Naive thymus-derived CD4-positive, alpha-beta T cell (primary cell): Measurements from ENCODE around the gene NDUFB8. TPM values are rescaled to one million over a fixed set of nuclear protein-coding genes. Genes with fewer than 3 reads are reported as not detected.

Experiments
- ATAC-seq: fragments of 150-1000 bp; cut with Tn5 transposase; 2 replicates; pipeline ENCODE4 v1.10.0; 2021; ENCODE audit warnings: mild to moderate bottlenecking, moderate library complexity
- CTCF ChIA-PET: fragments of 350-600 bp; sonication (Branson Sonifier 250); formaldehyde crosslinking; loops from one replicate; lab custom pipeline; 2021; ENCODE audit warnings: antibody characterized with exemption; lab: Charles Lee
- POLR2A ChIA-PET: fragments of 350-600 bp; sonication (Branson Sonifier 250); formaldehyde crosslinking; loops from one replicate; lab custom pipeline; 2021; ENCODE audit warnings: antibody characterized with exemption, inconsistent platforms; lab: Charles Lee
- DNase-seq, 9 donors: peaks; one replicate each; pipeline versions ENCODE4 v3.0.0 to v3.0.0-alpha.2; 2020 to 2022; ENCODE audit warnings: mixed read lengths in 1 of 9
- H3K27ac ChIP-seq: one replicate; pipeline ENCODE4 v1.7.0; 2013; ENCODE audit warnings: mild to moderate bottlenecking, low read depth, low read length, moderate library complexity
- H3K27me3 ChIP-seq, 2 donors: one replicate each; pipeline ENCODE4 v1.7.0; 2013; ENCODE audit warnings: low read length in 2 of 2, mild to moderate bottlenecking in 2 of 2, moderate library complexity in 2 of 2; ENCODE audit not compliant: control insufficient read depth in 2 of 2, insufficient read depth in 2 of 2
- H3K36me3 ChIP-seq, 3 experiments: 1 replicate in 2 of 3; 2 replicates in 1 of 3; pipeline ENCODE4 v1.7.0; 2013; ENCODE audit warnings: low read length in 3 of 3, mild to moderate bottlenecking in 3 of 3, moderate library complexity in 1 of 3; ENCODE audit not compliant: insufficient read depth in 3 of 3, control insufficient read depth in 2 of 3
- H3K4me1 ChIP-seq, 2 donors: one replicate each; pipeline ENCODE4 v1.7.0; 2013; ENCODE audit warnings: low read length in 2 of 2, mild to moderate bottlenecking in 2 of 2, moderate library complexity in 1 of 2; ENCODE audit not compliant: control insufficient read depth in 2 of 2, insufficient read depth in 2 of 2
- H3K4me3 ChIP-seq: 2 replicates; pipeline ENCODE4 v1.7.0; 2013; ENCODE audit warnings: mild to moderate bottlenecking, low read length
- H3K9me3 ChIP-seq, 3 experiments: 1 replicate in 2 of 3; 2 replicates in 1 of 3; pipeline ENCODE4 v1.7.0; 2013; ENCODE audit warnings: low read length in 3 of 3; ENCODE audit not compliant: control insufficient read depth in 2 of 3
- H3K27ac Mint-ChIP-seq, 9 donors: one replicate each; pipeline ENCODE4 v1.8.0; 2020 to 2022; ENCODE audit warnings: mixed read lengths in 9 of 9, mild to moderate bottlenecking in 8 of 9, moderate library complexity in 5 of 9, inconsistent platforms in 2 of 9
- H3K27me3 Mint-ChIP-seq, 5 donors: one replicate each; pipeline ENCODE4 v1.8.0; 2021 to 2022; ENCODE audit warnings: mixed read lengths in 5 of 5, mild to moderate bottlenecking in 1 of 5
- H3K36me3 Mint-ChIP-seq, 5 donors: one replicate each; pipeline ENCODE4 v1.8.0; 2020 to 2022; ENCODE audit warnings: mixed read lengths in 5 of 5, mild to moderate bottlenecking in 3 of 5, inconsistent platforms in 1 of 5
- H3K4me1 Mint-ChIP-seq, 7 donors: one replicate each; pipeline ENCODE4 v1.8.0; 2020 to 2022; ENCODE audit warnings: mixed read lengths in 7 of 7, mild to moderate bottlenecking in 3 of 7, inconsistent platforms in 1 of 7
- H3K4me3 Mint-ChIP-seq, 10 donors: one replicate each; pipeline ENCODE4 v1.8.0; 2020 to 2022; ENCODE audit warnings: mild to moderate bottlenecking in 10 of 10, mixed read lengths in 10 of 10, moderate library complexity in 6 of 10, inconsistent platforms in 2 of 10
- H3K9me3 Mint-ChIP-seq, 11 donors: one replicate each; pipeline ENCODE4 v1.8.0; 2020 to 2022; ENCODE audit warnings: mixed read lengths in 11 of 11, mild to moderate bottlenecking in 4 of 11, inconsistent platforms in 1 of 11, moderate library complexity in 1 of 11
- intact Hi-C, 2 donors: fragments of 100-400 bp; cut with micrococcal nuclease; formaldehyde crosslinking; loops; one replicate each; pipeline ENCODE4 v1.15.1; 2023
- polyA plus RNA-seq, 2 donors: library from polyadenylated mRNA; unstranded; fragments of 300-500 nt; fragmentation: Illumina TruSeq; gene quantifications; one replicate each; pipeline ENCODE4 v1.2.3, GENCODE V29; 2021
- total RNA-seq, 6 experiments: library from RNA in 5 of 6; stranded (reverse) in 5 of 6; gene quantifications; 1 replicate in 5 of 6; 2 replicates in 1 of 6; pipeline ENCODE4 v1.2.3 and lab custom pipeline; 2021 to 2026

NDUFB8 gene
- total and polyA plus RNA-seq, 7 experiments from 2014 or later: 137 to 554 (median 160) TPM

DNA sequence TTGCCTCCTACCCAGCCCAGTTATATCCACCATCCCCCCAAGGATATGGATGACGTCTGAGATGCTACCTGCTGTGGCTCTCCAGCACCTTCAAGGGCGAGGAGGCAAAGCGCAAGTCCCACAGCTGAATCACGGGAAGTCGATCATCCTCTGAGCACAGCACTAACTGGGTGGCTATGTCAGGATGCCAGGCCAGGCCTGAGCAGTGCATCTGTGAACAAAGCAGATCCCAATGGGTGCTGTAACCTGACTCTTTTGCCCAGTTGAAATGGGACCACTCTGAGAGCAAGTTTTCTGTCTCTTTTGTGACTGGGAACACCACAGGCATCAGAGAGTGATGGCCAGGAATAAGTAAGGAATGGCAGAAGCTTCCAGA lies 22.3 kb downstream of the NDUFB8 start:
- ChIA-PET POLR2A (interaction anchor here (0.6 kb wide), 1 partner anchor 241 kb away, joined by 5 read pairs; no protein-coding TSS in a partner anchor), CTCF (interaction anchor here (0.8 to 5.7 kb wide), 9 partner anchors 11 to 166 kb away, joined by 3 to 51 read pairs (median 6); partner anchors contain the start of genes NDUFB8 and SEC31B)
- DNase-seq (no peak), ATAC-seq (no peak)
- Mint-ChIP-seq H3K27ac (peak overlapping the region in 5 of 9 donors; percentile 11 to 92 (median 84)), H3K9me3 (no peaks in the 10 kb centered on the region), H3K36me3 (peaks cover 6 to 51% (median 29%) of the 10 kb centered on the region in 5 donors), H3K4me3 (peak overlapping the region in 1 of 10 donors; percentile 91), H3K27me3 (no peaks in the 10 kb centered on the region), H3K4me1 (peaks cover 43 to 91% (median 63%) of the 10 kb centered on the region in 7 donors)
- Histone ChIP-seq H3K4me1 (peaks cover 48 to 57% of the 10 kb centered on the region in 2 donors), H3K27ac (no peak overlapping the region), H3K4me3 (no peak overlapping the region), H3K27me3 (no peaks in the 10 kb centered on the region), H3K36me3 (peaks cover 2 to 37% (median 18%) of the 10 kb centered on the region in 3 experiments), H3K9me3 (no peaks in the 10 kb centered on the region)
- intact Hi-C loops: no loop called here

- no peak overlapping the region for H3K27ac ChIP-seq
- peak overlapping the region in 1 of 10 donors; percentile 91 for H3K4me3 Mint-ChIP-seq
- no peaks in the 10 kb centered on the region for H3K9me3 ChIP-seq
- peak overlapping the region in 7 of 9 donors; percentile 11 to 92 (median 60) for H3K27ac Mint-ChIP-seq
- H3K27me3 ChIP-seq: no peaks in the 10 kb centered on the region
- H3K36me3 Mint-ChIP-seq: peaks cover 8 to 52% (median 27%) of the 10 kb centered on the region in 5 donors
- peaks cover 43 to 51% of the 10 kb centered on the region in 2 donors for H3K4me1 ChIP-seq
- no peak overlapping the region for H3K4me3 ChIP-seq
- ChIA-PET POLR2A (interaction anchor here (0.6 kb wide), 1 partner anchor 241 kb away, joined by 5 read pairs; no protein-coding TSS in a partner anchor), CTCF (interaction anchor here (0.8 to 5.7 kb wide), 7 partner anchors 12 to 164 kb away, joined by 3 to 51 read pairs (median 15); partner anchors contain the start of gene SEC31B)
- intact Hi-C loops: no loop called here
- peaks cover 39 to 90% (median 58%) of the 10 kb centered on the region in 7 donors for H3K4me1 Mint-ChIP-seq
- H3K9me3 Mint-ChIP-seq: no peaks in the 10 kb centered on the region
- H3K36me3 ChIP-seq: peaks cover 2 to 39% (median 18%) of the 10 kb centered on the region in 3 experiments
- peak in 1 of 9 donors; percentile 39 for DNase-seq
- no peaks in the 10 kb centered on the region for H3K27me3 Mint-ChIP-seq
- ATAC-seq: no peak
These were observed 22.9 kb downstream of the NDUFB8 start for GRCh38 chr10:100506596-100507356.

GRCh38 chr10:100505164-100505563 lies 24.5 kb downstream of the NDUFB8 start:
- H3K27ac ChIP-seq: no peak overlapping the region
- peaks cover 2 to 49% (median 18%) of the 10 kb centered on the region in 3 experiments for H3K36me3 ChIP-seq
- peaks cover 26 to 35% of the 10 kb centered on the region in 2 donors for H3K4me1 ChIP-seq
- no peaks in the 10 kb centered on the region for H3K9me3 Mint-ChIP-seq
- H3K27me3 Mint-ChIP-seq: no peaks in the 10 kb centered on the region
- DNase-seq (no peak), ATAC-seq (no peak)
- CTCF ChIA-PET: interaction anchor here (0.9 to 1.8 kb wide), 3 partner anchors 11 to 71 kb away, joined by 3 to 7 read pairs (median 3); no protein-coding TSS in a partner anchor
- H3K9me3 ChIP-seq: no peaks in the 10 kb centered on the region
- H3K4me3 ChIP-seq: no peak overlapping the region
- H3K36me3 Mint-ChIP-seq: peaks cover 15 to 61% (median 35%) of the 10 kb centered on the region in 5 donors
- no peaks in the 10 kb centered on the region for H3K27me3 ChIP-seq
- peak overlapping the region in 1 of 9 donors; percentile 69 for H3K27ac Mint-ChIP-seq
- peaks cover 26 to 89% (median 42%) of the 10 kb centered on the region in 7 donors for H3K4me1 Mint-ChIP-seq
- intact Hi-C loops: no loop called here
- peak overlapping the region in 1 of 10 donors; percentile 91 for H3K4me3 Mint-ChIP-seq
- POLR2A ChIA-PET: no interaction called here

DNA sequence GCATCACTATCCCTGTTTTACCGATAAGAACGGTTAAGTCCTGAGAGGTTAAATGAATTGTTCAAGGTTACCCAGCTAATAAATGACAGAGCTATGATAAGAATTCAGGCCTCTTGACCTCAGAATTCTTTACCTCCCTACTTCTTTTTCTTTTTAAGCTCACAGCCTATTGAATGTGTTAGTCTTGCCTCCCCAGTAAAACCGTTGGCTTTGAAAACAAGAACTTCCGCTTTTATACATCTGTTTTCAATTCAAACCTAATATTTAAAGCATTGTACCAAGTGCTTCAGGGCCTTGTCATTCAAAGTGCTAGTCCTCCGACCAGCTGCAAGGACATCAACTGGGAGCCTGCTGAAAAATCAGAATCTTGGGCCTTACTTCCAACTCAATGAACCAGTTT lies 25.6 kb downstream of the NDUFB8 start:
- Histone ChIP-seq H3K27me3 (no peaks in the 10 kb centered on the region), H3K4me3 (no peak overlapping the region), H3K36me3 (peaks cover 2 to 59% (median 18%) of the 10 kb centered on the region in 3 experiments), H3K27ac (no peak overlapping the region), H3K9me3 (no peaks in the 10 kb centered on the region), H3K4me1 (peaks cover 16 to 24% of the 10 kb centered on the region in 2 donors)
- Mint-ChIP-seq H3K27ac (peak overlapping the region in 1 of 9 donors; percentile 4), H3K27me3 (no peaks in the 10 kb centered on the region), H3K36me3 (peaks cover 19 to 70% (median 43%) of the 10 kb centered on the region in 5 donors), H3K4me1 (peaks cover 16 to 90% (median 31%) of the 10 kb centered on the region in 7 donors), H3K4me3 (no peak overlapping the region), H3K9me3 (no peaks in the 10 kb centered on the region)
- CTCF ChIA-PET: interaction anchor here (1.0 to 1.5 kb wide), 2 partner anchors 22 to 70 kb away, joined by 3 to 7 read pairs; no protein-coding TSS in a partner anchor
- intact Hi-C loops: no loop called here
- DNase-seq: no peak
- POLR2A ChIA-PET: no interaction called here
- no peak for ATAC-seq

- POLR2A ChIA-PET: no interaction called here
- Mint-ChIP-seq H3K27me3 (no peaks in the 10 kb centered on the region), H3K9me3 (no peaks in the 10 kb centered on the region), H3K4me1 (peaks cover 6 to 91% (median 20%) of the 10 kb centered on the region in 7 donors), H3K4me3 (peak overlapping the region in 1 of 10 donors; percentile 51), H3K27ac (peak overlapping the region in 2 of 9 donors; percentile 53 to 64), H3K36me3 (peaks cover 19 to 75% (median 44%) of the 10 kb centered on the region in 5 donors)
- DNase-seq (no peak), ATAC-seq (no peak)
- intact Hi-C loops: no loop called here
- Histone ChIP-seq H3K4me3 (no peak overlapping the region), H3K9me3 (no peaks in the 10 kb centered on the region), H3K4me1 (peaks cover 5 to 14% of the 10 kb centered on the region in 2 donors), H3K36me3 (peaks cover 2 to 70% (median 18%) of the 10 kb centered on the region in 3 experiments), H3K27me3 (no peaks in the 10 kb centered on the region), H3K27ac (no peak overlapping the region)
- CTCF ChIA-PET: interaction anchor here (0.9 to 1.5 kb wide), 2 partner anchors 15 to 21 kb away, joined by 3 to 7 read pairs; no protein-coding TSS in a partner anchor
These were observed 26.7 kb downstream of the NDUFB8 start for GRCh38 chr10:100502926-100503494.

- POLR2A ChIA-PET: no interaction called here
- no peaks in the 10 kb centered on the region for H3K27me3 Mint-ChIP-seq
- Histone ChIP-seq H3K9me3 (no peaks in the 10 kb centered on the region), H3K27ac (no peak overlapping the region), H3K4me1 (no peaks in the 10 kb centered on the region), H3K36me3 (peaks cover 11 to 74% (median 18%) of the 10 kb centered on the region in 3 experiments), H3K4me3 (no peak overlapping the region), H3K27me3 (no peaks in the 10 kb centered on the region)
- no peak for ATAC-seq
- peak overlapping the region in 1 of 9 donors; percentile 51 for H3K27ac Mint-ChIP-seq
- peaks cover under 1 to 91% (median 6%) of the 10 kb centered on the region in 7 donors for H3K4me1 Mint-ChIP-seq
- intact Hi-C loops: no loop called here
- no peaks in the 10 kb centered on the region for H3K9me3 Mint-ChIP-seq
- H3K36me3 Mint-ChIP-seq: peaks cover 19 to 77% (median 44%) of the 10 kb centered on the region in 5 donors
- H3K4me3 Mint-ChIP-seq: peak overlapping the region in 1 of 10 donors; percentile 0
- CTCF ChIA-PET: interaction anchor here (1.2 kb wide), 1 partner anchor 13 kb away, joined by 4 read pairs; no protein-coding TSS in a partner anchor
- DNase-seq: no peak
These were observed 28.2 kb downstream of the NDUFB8 start for GRCh38 chr10:100501423-100501822.
